Trophoblast cell (in vitro differentiated cells and primary cell): ENCODE measurements around the gene PRKN.

Experiments used
- DNase-seq, 2 donors: peaks; one replicate each; pipeline ENCODE4 v3.0.0-alpha.2; 2016
- H2AFZ ChIP-seq: 2 replicates; pipeline ENCODE4 v1.6.1; 2013; ENCODE audit warnings: low read length, moderate library complexity, mild to moderate bottlenecking; ENCODE audit not compliant: insufficient read depth, poor library complexity
- H2AK5ac ChIP-seq: 2 replicates; pipeline ENCODE4 v1.6.1; 2013; ENCODE audit warnings: mild to moderate bottlenecking, low read length
- H2BK120ac ChIP-seq: 2 replicates; pipeline ENCODE4 v1.6.1; 2013; ENCODE audit warnings: low read length, mild to moderate bottlenecking, moderate library complexity; ENCODE audit not compliant: insufficient read depth, poor library complexity
- H2BK12ac ChIP-seq: 2 replicates; pipeline ENCODE4 v1.6.1; 2013; ENCODE audit warnings: mild to moderate bottlenecking, low read length, moderate library complexity
- H2BK5ac ChIP-seq: 2 replicates; pipeline ENCODE4 v1.6.1; 2013; ENCODE audit warnings: low read length, low read depth, moderate library complexity, mild to moderate bottlenecking; ENCODE audit not compliant: poor library complexity
- H3K14ac ChIP-seq: 2 replicates; pipeline ENCODE4 v1.6.1; 2013; ENCODE audit warnings: mild to moderate bottlenecking, low read length
- H3K18ac ChIP-seq: 2 replicates; pipeline ENCODE4 v1.6.1; 2013; ENCODE audit warnings: mild to moderate bottlenecking, low read length
- H3K23ac ChIP-seq: 2 replicates; pipeline ENCODE4 v1.6.1; 2013; ENCODE audit warnings: low read length
- H3K27ac ChIP-seq: 2 replicates; pipeline ENCODE4 v1.5.1; 2013; ENCODE audit warnings: low read depth, mild to moderate bottlenecking, inconsistent platforms, low read length, moderate library complexity
- H3K27me3 ChIP-seq: 2 replicates; pipeline ENCODE4 v1.6.1; 2013; ENCODE audit warnings: inconsistent platforms, mild to moderate bottlenecking, low read length, moderate library complexity; ENCODE audit not compliant: insufficient read depth
- H3K36me3 ChIP-seq, 2 experiments: 1 replicate in 1 of 2; 2 replicates in 1 of 2; pipeline ENCODE4 v1.6.1; 2013; ENCODE audit warnings: low read length in 2 of 2, mild to moderate bottlenecking in 2 of 2, moderate library complexity in 1 of 2; ENCODE audit not compliant: insufficient read depth in 2 of 2, control insufficient read depth in 1 of 2
- H3K4ac ChIP-seq: 2 replicates; pipeline ENCODE4 v1.6.1; 2013; ENCODE audit warnings: low read depth, mild to moderate bottlenecking, low read length, moderate library complexity
- H3K4me1 ChIP-seq, 2 experiments: 1 replicate in 1 of 2; 2 replicates in 1 of 2; pipeline ENCODE4 v1.6.1; 2013; ENCODE audit warnings: low read length in 2 of 2, mild to moderate bottlenecking in 2 of 2, moderate library complexity in 1 of 2; ENCODE audit not compliant: insufficient read depth in 2 of 2, control insufficient read depth in 1 of 2
- H3K4me2 ChIP-seq: 2 replicates; pipeline ENCODE4 v1.6.1; 2013; ENCODE audit warnings: inconsistent platforms, mild to moderate bottlenecking, low read length, moderate library complexity
- H3K4me3 ChIP-seq: 2 replicates; pipeline ENCODE4 v1.5.1; 2013; ENCODE audit warnings: mild to moderate bottlenecking, low read depth, low read length, inconsistent platforms
- H3K79me1 ChIP-seq: one replicate; pipeline ENCODE4 v1.6.1; 2013; ENCODE audit warnings: low read length
- H3K79me2 ChIP-seq: 2 replicates; pipeline ENCODE4 v1.6.1; 2013; ENCODE audit warnings: low read length, mild to moderate bottlenecking; ENCODE audit not compliant: control insufficient read depth, insufficient read depth, poor library complexity
- H3K9ac ChIP-seq: 2 replicates; pipeline ENCODE4 v1.6.1; 2013; ENCODE audit warnings: mild to moderate bottlenecking, low read length
- H3K9me3 ChIP-seq: 2 replicates; pipeline ENCODE4 v1.6.1; 2013; ENCODE audit warnings: low read depth, mild to moderate bottlenecking, control low read depth, inconsistent platforms, low read length; ENCODE audit not compliant: insufficient read depth
- H4K12ac ChIP-seq: 2 replicates; pipeline ENCODE4 v1.6.1; 2013; ENCODE audit warnings: low read depth, mild to moderate bottlenecking, low read length, moderate library complexity
- H4K8ac ChIP-seq: 2 replicates; pipeline ENCODE4 v1.6.1; 2013; ENCODE audit warnings: low read depth, mild to moderate bottlenecking, low read length, moderate library complexity
- H4K91ac ChIP-seq: one replicate; pipeline ENCODE4 v1.6.1; 2013; ENCODE audit warnings: low read depth, mild to moderate bottlenecking, low read length, moderate library complexity
- WGBS: extraction: QIAGEN DNeasy Blood & Tissue Kit; methylation state at CpG from one replicate; pipeline ENCODE4 v1.1.7; 2013; ENCODE audit warnings: missing lambda C conversion rate; ENCODE audit not compliant: insufficient read length, insufficient coverage; ENCODE audit errors: extremely low coverage; 5-methylcytosine and 5-hydroxymethylcytosine counted together

Gene PRKN

GRCh38 chr6:161894436-161894835, 833.1 kb downstream of the PRKN start:
- H3K4me1 ChIP-seq: no peaks in the 10 kb centered on the region
- WGBS: no CpG with 5 or more reads among the region's 6 CpGs
- DNase-seq: peak; percentile 54 to 82

DNA sequence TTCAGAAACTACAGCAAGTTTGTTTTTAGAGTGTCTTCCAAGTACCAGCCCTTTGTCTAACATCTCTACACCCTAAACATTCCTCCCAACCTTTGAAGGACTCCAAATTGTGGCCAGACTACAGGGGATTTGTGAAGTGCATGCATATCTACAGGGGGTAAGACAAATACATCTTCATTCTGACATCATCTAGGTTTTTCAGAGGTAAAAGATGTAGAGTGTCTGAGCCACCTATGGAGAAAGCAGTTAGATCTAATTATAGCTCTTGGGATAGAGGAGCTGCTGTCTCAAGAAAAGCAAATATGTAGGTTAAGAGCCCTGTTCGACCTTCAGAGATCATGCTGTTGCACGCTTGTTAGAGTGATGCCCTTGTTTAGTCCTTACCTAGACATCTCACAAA, 836.0 kb downstream of the PRKN start:
- Histone ChIP-seq H3K36me3 (no peaks in the 10 kb centered on the region), H2BK5ac (no peak overlapping the region)
- WGBS: no CpG with 5 or more reads among the region's 2 CpGs

More at GRCh38 chr6:161894436-161894835, 833.1 kb downstream of the PRKN start:
- no peak overlapping the region for H4K91ac ChIP-seq
- no peak overlapping the region for H3K23ac ChIP-seq
- H3K9ac ChIP-seq: no peak overlapping the region
- no peak overlapping the region for H3K27ac ChIP-seq
- no peak overlapping the region for H2BK120ac ChIP-seq
- no peak overlapping the region for H3K4ac ChIP-seq
- H2BK5ac ChIP-seq: no peak overlapping the region
- no peak overlapping the region for H3K4me2 ChIP-seq
- H2BK12ac ChIP-seq: no peak overlapping the region
- H3K79me1 ChIP-seq: no peaks in the 10 kb centered on the region
- no peak overlapping the region for H2AFZ ChIP-seq
- no peak overlapping the region for H3K4me3 ChIP-seq
- H3K36me3 ChIP-seq: no peaks in the 10 kb centered on the region
- no peaks in the 10 kb centered on the region for H3K27me3 ChIP-seq
- H4K12ac ChIP-seq: no peak overlapping the region
- H4K8ac ChIP-seq: no peak overlapping the region
- H3K79me2 ChIP-seq: no peaks in the 10 kb centered on the region
- H3K14ac ChIP-seq: no peak overlapping the region
- H3K18ac ChIP-seq: no peak overlapping the region
- H2AK5ac ChIP-seq: no peak overlapping the region
- H3K9me3 ChIP-seq: no peaks in the 10 kb centered on the region

GRCh38 chr6:161890832-161891297, 836.7 kb downstream of the PRKN start:
- H3K23ac ChIP-seq: no peak overlapping the region
- no peak overlapping the region for H2AK5ac ChIP-seq
- no peak overlapping the region for H4K8ac ChIP-seq
- no peak overlapping the region for H3K4me2 ChIP-seq
- no peaks in the 10 kb centered on the region for H3K9me3 ChIP-seq
- no peaks in the 10 kb centered on the region for H3K79me2 ChIP-seq
- no peaks in the 10 kb centered on the region for H3K27me3 ChIP-seq
- no peak overlapping the region for H2AFZ ChIP-seq
- H3K4me1 ChIP-seq: no peaks in the 10 kb centered on the region
- no peak overlapping the region for H4K12ac ChIP-seq
- no peak overlapping the region for H3K18ac ChIP-seq
- DNase-seq: peak in 1 of 2 donors; percentile 18
- H3K27ac ChIP-seq: no peak overlapping the region
- no peak overlapping the region for H4K91ac ChIP-seq
- H3K9ac ChIP-seq: no peak overlapping the region
- no peaks in the 10 kb centered on the region for H3K36me3 ChIP-seq
- no peak overlapping the region for H2BK12ac ChIP-seq
- no peak overlapping the region for H3K14ac ChIP-seq
- H3K4me3 ChIP-seq: no peak overlapping the region
- no peak overlapping the region for H3K4ac ChIP-seq
- no peaks in the 10 kb centered on the region for H3K79me1 ChIP-seq
- no CpG with 5 or more reads among the region's 15 CpGs for WGBS
- no peak overlapping the region for H2BK120ac ChIP-seq
- H2BK5ac ChIP-seq: no peak overlapping the region

More for the DNA sequence above, 836.0 kb downstream of the PRKN start:
- Histone ChIP-seq H2BK120ac (no peak overlapping the region), H4K8ac (no peak overlapping the region), H3K79me2 (no peaks in the 10 kb centered on the region), H3K4ac (no peak overlapping the region), H3K9me3 (no peaks in the 10 kb centered on the region), H3K23ac (no peak overlapping the region), H4K91ac (no peak overlapping the region), H3K4me2 (no peak overlapping the region), H3K4me1 (no peaks in the 10 kb centered on the region), H3K9ac (no peak overlapping the region), H3K27ac (no peak overlapping the region), H2AK5ac (no peak overlapping the region), H2AFZ (no peak overlapping the region), H3K79me1 (no peaks in the 10 kb centered on the region), H3K27me3 (no peaks in the 10 kb centered on the region), H4K12ac (no peak overlapping the region), H3K4me3 (no peak overlapping the region), H3K14ac (no peak overlapping the region), H2BK12ac (no peak overlapping the region), H3K18ac (no peak overlapping the region)
- DNase-seq: no peak

DNA sequence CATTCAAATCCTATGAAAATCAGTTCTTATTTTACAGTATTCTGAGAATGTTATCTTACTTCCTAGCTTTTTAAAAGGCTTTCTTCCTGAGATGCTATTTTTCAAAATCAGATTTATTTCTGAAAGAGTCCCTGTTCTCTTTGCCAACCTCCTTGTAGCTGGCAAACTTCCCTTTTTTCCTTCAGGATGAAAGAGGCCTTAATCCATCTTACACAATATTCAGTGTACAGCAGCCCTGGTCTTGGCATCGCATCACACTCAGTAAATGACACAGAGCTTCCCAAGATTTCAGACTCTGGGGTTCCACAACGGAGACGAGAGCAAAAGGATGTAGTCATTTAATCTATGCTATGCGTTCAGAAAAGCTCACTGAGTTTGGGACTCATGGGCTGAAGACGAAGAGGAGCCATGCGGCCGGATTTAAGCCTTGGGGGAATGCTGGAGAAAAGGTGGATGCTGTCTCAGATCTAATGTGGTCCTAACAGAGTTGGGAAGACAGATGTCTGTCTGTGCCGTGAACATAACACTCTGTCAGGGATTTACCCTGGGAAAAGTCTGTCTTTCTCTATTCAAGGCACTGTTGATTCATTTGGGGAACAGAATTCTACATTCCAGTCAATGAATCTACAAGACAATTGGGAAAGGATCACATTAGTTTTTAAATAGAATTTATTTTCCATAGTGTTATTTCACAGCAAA, 837.3 kb downstream of the PRKN start:
- Histone ChIP-seq H2BK5ac (no peak overlapping the region), H2BK12ac (no peak overlapping the region), H4K8ac (no peak overlapping the region), H2BK120ac (no peak overlapping the region), H3K9ac (no peak overlapping the region), H3K4me3 (no peak overlapping the region), H4K12ac (no peak overlapping the region), H3K23ac (no peak overlapping the region), H3K79me2 (no peaks in the 10 kb centered on the region), H3K14ac (no peak overlapping the region), H3K36me3 (no peaks in the 10 kb centered on the region), H3K4me2 (no peak overlapping the region), H2AK5ac (no peak overlapping the region), H3K9me3 (no peaks in the 10 kb centered on the region), H3K18ac (no peak overlapping the region), H3K4me1 (no peaks in the 10 kb centered on the region), H2AFZ (no peak overlapping the region), H3K79me1 (no peaks in the 10 kb centered on the region), H4K91ac (no peak overlapping the region), H3K27ac (no peak overlapping the region), H3K4ac (no peak overlapping the region), H3K27me3 (no peaks in the 10 kb centered on the region)
- no CpG with 5 or more reads among the region's 8 CpGs for WGBS
- no peak for DNase-seq
